ENCODE measurements around the gene FBXW11. TPM values are rescaled to one million over a fixed set of nuclear protein-coding genes. Genes with fewer than 3 reads are reported as not detected.

Gene FBXW11
- total RNA-seq, 1 experiment from 2014 or later: 85.3 TPM

- peaks cover 6 to 58% (median 30%) of the 10 kb centered on the region in 3 experiments; a peak in 5 of 7 replicates for H3K36me3 Mint-ChIP-seq (ENCODE audit: insufficient read depth in 1 of 3, low read depth in 3 of 3)
- Histone ChIP-seq H3K79me1 (ENCODE audit: insufficient read depth, low read depth, low read length, poor library complexity, severe bottlenecking) (peaks cover 2% of the 10 kb centered on the region), H2BK20ac (ENCODE audit: low read depth, low read length, poor library complexity, severe bottlenecking) (no peak overlapping the region), H2BK15ac (ENCODE audit: low read depth, low read length) (no peak overlapping the region), H2AFZ (ENCODE audit: low read length) (no peak overlapping the region), H2AK5ac (ENCODE audit: insufficient read length, low read length) (no peak overlapping the region), H4K20me1 (ENCODE audit: control insufficient read depth, insufficient read depth, insufficient read length) (no peaks in the 10 kb centered on the region), H3K14ac (ENCODE audit: insufficient read depth, low read length) (no peak overlapping the region), H3K4ac (ENCODE audit: low read depth, low read length) (no peak overlapping the region), H2BK120ac (ENCODE audit: low read depth, low read length, poor library complexity, severe bottlenecking) (no peak overlapping the region), H3K27ac (ENCODE audit: insufficient read length, low read depth, low read length) (no peak overlapping the region), H4K8ac (replicated peaks; ENCODE audit: insufficient read length, low read depth, low read length) (no peak overlapping the region), H3K56ac (ENCODE audit: insufficient read length, low read depth, low read length) (no peak overlapping the region), H4K5ac (ENCODE audit: insufficient read length, low read depth, low read length) (no peak overlapping the region), H3K9ac (ENCODE audit: extremely low read depth, insufficient read length, low read length) (no peak overlapping the region), H3K9me3 (ENCODE audit: control insufficient read depth, low read depth, low read length) (no peaks in the 10 kb centered on the region), H3K23ac (ENCODE audit: insufficient read length, low read depth, low read length) (no peak overlapping the region), H2BK12ac (ENCODE audit: insufficient read length, low read depth, low read length) (no peak overlapping the region), H3K79me2 (ENCODE audit: insufficient read depth, low read length) (no peaks in the 10 kb centered on the region), H3K4me1 (ENCODE audit: insufficient read depth, low read length) (no peaks in the 10 kb centered on the region), H3K4me2 (ENCODE audit: insufficient read depth, insufficient read length, low read length) (no peak overlapping the region), H3K18ac (ENCODE audit: insufficient read length, low read depth, low read length) (no peak overlapping the region), H4K91ac (ENCODE audit: insufficient read length, low read depth, low read length) (no peak overlapping the region), H3T11ph (ENCODE audit: low read length) (no peak overlapping the region), H2BK5ac (ENCODE audit: insufficient read length, low read length) (no peak overlapping the region), H3K27me3 (ENCODE audit: insufficient read depth, low read length) (no peaks in the 10 kb centered on the region), H3K23me2 (ENCODE audit: insufficient read length, low read depth, low read length, poor library complexity, severe bottlenecking) (no peaks in the 10 kb centered on the region)
- H3K27ac Mint-ChIP-seq: peak overlapping the region in 1 of 3 experiments; percentile 47; a peak in 1 of 7 replicates
- H3K9me3 Mint-ChIP-seq: no peaks in the 10 kb centered on the region
- no peak overlapping the region for H3K4me3 Mint-ChIP-seq
- H3K27me3 Mint-ChIP-seq (ENCODE audit: low read depth): no peaks in the 10 kb centered on the region
- WGBS (ENCODE audit: extremely low coverage, insufficient read length, low lambda C conversion rate): no CpG with 5 or more reads among the region's 4 CpGs
- no peak for TF ChIP-seq CTCF (conservative IDR thresholded peaks at IDR 0.05)
- H3K4me1 Mint-ChIP-seq: no peaks in the 10 kb centered on the region
- no peak for DNase-seq
Observed at GRCh38 chr5:171893290-171893886, 113.0 kb downstream of the FBXW11 start.
